ENCODE measurements around the gene MRPL49.

MRPL49 gene

DNA sequence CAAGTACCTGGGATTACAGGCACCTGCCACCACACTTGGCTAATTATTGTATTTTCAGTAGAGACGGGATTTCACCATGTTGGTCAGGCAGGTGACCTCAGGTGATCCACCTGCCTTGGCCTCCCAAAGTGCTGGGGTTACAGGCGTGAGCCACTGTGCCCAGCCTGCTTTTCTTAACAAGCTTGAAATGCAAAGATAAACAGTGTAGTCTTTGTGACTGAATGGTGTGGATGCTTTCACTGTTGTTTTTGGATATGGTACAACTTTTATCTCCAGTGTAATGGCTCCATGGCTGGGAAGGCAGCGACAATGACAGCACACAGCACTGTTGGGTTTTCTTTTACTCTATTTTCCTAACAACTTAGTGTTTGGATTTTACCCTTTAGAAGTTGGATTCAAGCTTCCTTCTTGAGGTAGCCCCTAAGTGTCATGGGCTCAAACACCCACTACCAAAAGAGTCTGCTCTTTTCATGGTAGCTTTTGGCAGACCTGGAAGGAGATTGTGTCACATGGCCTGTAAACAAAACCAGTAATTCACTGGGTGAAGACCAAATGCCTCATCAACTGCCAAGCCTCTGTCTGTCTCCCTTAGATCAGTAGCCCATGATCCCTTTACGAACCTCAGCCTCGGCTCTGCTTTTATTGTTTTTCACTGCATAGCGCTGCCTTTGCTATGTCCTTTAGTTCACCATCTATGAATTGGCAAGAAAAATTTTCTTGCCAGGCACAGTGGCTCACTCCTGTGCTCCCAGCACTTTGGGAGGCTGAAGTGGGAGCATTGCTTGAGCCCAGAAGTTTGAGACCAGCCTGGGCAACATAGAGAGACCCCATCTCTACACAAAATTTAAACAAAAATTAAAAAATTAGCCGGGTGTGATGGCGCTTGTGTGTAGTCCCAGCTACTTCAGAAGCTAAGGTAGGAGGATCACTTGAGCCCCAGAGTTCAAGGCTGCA lies 19.7 kb upstream of the MRPL49 start:
- H2BK12ac ChIP-seq (ENCODE audit: low read length): no peak overlapping the region
- no peaks in the 10 kb centered on the region for H3K9me3 ChIP-seq (replicated peaks in 1 of 2; ENCODE audit: control insufficient read depth in 2 of 2, insufficient read depth in 1 of 2, low read depth in 1 of 2, low read length in 2 of 2)
- no peak overlapping the region for H3K9ac ChIP-seq (ENCODE audit: low read depth, low read length, poor library complexity)
- H3K27me3 ChIP-seq (ENCODE audit: control insufficient read depth in 3 of 3, insufficient read depth in 3 of 3, low read depth in 1 of 3, low read length in 3 of 3): no peaks in the 10 kb centered on the region
- WGBS, 2 donors (ENCODE audit: extremely low coverage in 2 of 2, insufficient read length in 2 of 2, insufficient replicate concordance in 1 of 2): no CpG with 5 or more reads among the region's 8 CpGs
- H3K79me1 ChIP-seq (ENCODE audit: low read depth, low read length): peaks cover 1% of the 10 kb centered on the region
- no peak overlapping the region for H2AK5ac ChIP-seq (ENCODE audit: low read depth, low read length)
- no peak overlapping the region for H4K8ac ChIP-seq (ENCODE audit: low read depth, low read length)
- peaks cover 3 to 17% of the 10 kb centered on the region in 2 donors for H3K36me3 ChIP-seq (replicated peaks in 1 of 2; ENCODE audit: control insufficient read depth in 2 of 2, insufficient read depth in 2 of 2, low read length in 2 of 2)
- no peak overlapping the region for H3K4me2 ChIP-seq (ENCODE audit: insufficient read depth, low read length, poor library complexity, severe bottlenecking)
- H2BK5ac ChIP-seq (ENCODE audit: low read length): no peak overlapping the region
- H4K91ac ChIP-seq (ENCODE audit: low read depth, low read length, poor library complexity): no peak overlapping the region
- no peak overlapping the region for H3K23ac ChIP-seq (ENCODE audit: low read depth, low read length, poor library complexity)
- DNase-seq (ENCODE audit: low spot score): no peak
- H3K4me1 ChIP-seq (ENCODE audit: control insufficient read depth in 2 of 2, insufficient read depth in 1 of 2, low read depth in 1 of 2, low read length in 2 of 2): no peaks in the 10 kb centered on the region
- no peak overlapping the region for H3K4me3 ChIP-seq (ENCODE audit: low read length in 2 of 2)
- no peak overlapping the region for H3K18ac ChIP-seq (ENCODE audit: low read length)
- no peak overlapping the region for H3K27ac ChIP-seq (replicated peaks; ENCODE audit: low read length)
- no peak overlapping the region for H3K4ac ChIP-seq (ENCODE audit: low read length)
- H2BK15ac ChIP-seq (ENCODE audit: low read length): no peak overlapping the region
- H2BK120ac ChIP-seq (ENCODE audit: low read depth, low read length): no peak overlapping the region
- no peak overlapping the region for H2AFZ ChIP-seq (ENCODE audit: low read length)
- no peak overlapping the region for H3K14ac ChIP-seq (ENCODE audit: low read length)

DNA sequence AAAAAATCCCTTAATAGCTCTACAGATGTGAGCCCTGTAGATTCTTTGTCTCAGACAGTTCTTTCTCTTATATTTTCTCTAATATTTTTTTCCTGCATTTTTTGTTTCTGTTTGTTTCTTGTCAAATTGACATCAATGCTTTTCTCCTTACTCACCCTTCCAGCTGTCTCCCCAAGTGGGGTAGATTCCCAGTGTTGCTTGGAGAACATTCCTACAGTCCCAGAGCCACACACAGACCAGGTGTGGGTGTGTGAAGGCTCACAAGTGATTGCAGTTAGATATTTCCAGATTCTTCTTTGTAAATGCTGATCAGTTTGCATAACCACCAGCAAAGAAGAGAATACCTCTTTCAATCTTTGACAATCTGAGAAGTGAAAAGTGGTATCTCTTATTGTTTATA lies 18.6 kb upstream of the MRPL49 start:
- Histone ChIP-seq H3K4me3 (ENCODE audit: low read length in 2 of 2) (no peak overlapping the region), H2BK12ac (ENCODE audit: low read length) (no peak overlapping the region), H3K4me2 (ENCODE audit: insufficient read depth, low read length, poor library complexity, severe bottlenecking) (no peak overlapping the region), H4K8ac (ENCODE audit: low read depth, low read length) (no peak overlapping the region), H3K9ac (ENCODE audit: low read depth, low read length, poor library complexity) (no peak overlapping the region), H2BK120ac (ENCODE audit: low read depth, low read length) (no peak overlapping the region), H3K4me1 (ENCODE audit: control insufficient read depth in 2 of 2, insufficient read depth in 1 of 2, low read depth in 1 of 2, low read length in 2 of 2) (no peaks in the 10 kb centered on the region), H4K91ac (ENCODE audit: low read depth, low read length, poor library complexity) (no peak overlapping the region), H3K79me1 (ENCODE audit: low read depth, low read length) (peaks cover 1% of the 10 kb centered on the region), H3K14ac (ENCODE audit: low read length) (no peak overlapping the region), H3K36me3 (replicated peaks in 1 of 2; ENCODE audit: control insufficient read depth in 2 of 2, insufficient read depth in 2 of 2, low read length in 2 of 2) (peaks cover 2 to 18% of the 10 kb centered on the region in 2 donors), H3K4ac (ENCODE audit: low read length) (no peak overlapping the region), H3K27me3 (ENCODE audit: control insufficient read depth in 3 of 3, insufficient read depth in 3 of 3, low read depth in 1 of 3, low read length in 3 of 3) (no peaks in the 10 kb centered on the region), H3K27ac (replicated peaks; ENCODE audit: low read length) (no peak overlapping the region), H2AK5ac (ENCODE audit: low read depth, low read length) (no peak overlapping the region), H2AFZ (ENCODE audit: low read length) (no peak overlapping the region), H3K23ac (ENCODE audit: low read depth, low read length, poor library complexity) (no peak overlapping the region), H3K18ac (ENCODE audit: low read length) (no peak overlapping the region), H2BK5ac (ENCODE audit: low read length) (no peak overlapping the region), H3K9me3 (replicated peaks in 1 of 2; ENCODE audit: control insufficient read depth in 2 of 2, insufficient read depth in 1 of 2, low read depth in 1 of 2, low read length in 2 of 2) (no peaks in the 10 kb centered on the region), H2BK15ac (ENCODE audit: low read length) (no peak overlapping the region)
- DNase-seq (ENCODE audit: low spot score): no peak

- Histone ChIP-seq H3K18ac (ENCODE audit: low read length) (no peak overlapping the region), H3K4me3 (ENCODE audit: low read length in 2 of 2) (no peak overlapping the region), H2AK5ac (ENCODE audit: low read depth, low read length) (no peak overlapping the region), H3K9me3 (replicated peaks in 1 of 2; ENCODE audit: control insufficient read depth in 2 of 2, insufficient read depth in 1 of 2, low read depth in 1 of 2, low read length in 2 of 2) (no peaks in the 10 kb centered on the region), H3K14ac (ENCODE audit: low read length) (no peak overlapping the region), H4K8ac (ENCODE audit: low read depth, low read length) (no peak overlapping the region), H2BK15ac (ENCODE audit: low read length) (no peak overlapping the region), H3K36me3 (replicated peaks in 1 of 2; ENCODE audit: control insufficient read depth in 2 of 2, insufficient read depth in 2 of 2, low read length in 2 of 2) (peaks cover 6 to 24% of the 10 kb centered on the region in 2 donors), H3K4me2 (ENCODE audit: insufficient read depth, low read length, poor library complexity, severe bottlenecking) (no peak overlapping the region), H4K91ac (ENCODE audit: low read depth, low read length, poor library complexity) (no peak overlapping the region), H3K79me1 (ENCODE audit: low read depth, low read length) (peaks cover 1% of the 10 kb centered on the region), H2BK120ac (ENCODE audit: low read depth, low read length) (no peak overlapping the region), H3K27ac (replicated peaks; ENCODE audit: low read length) (no peak overlapping the region), H2BK12ac (ENCODE audit: low read length) (no peak overlapping the region), H2BK5ac (ENCODE audit: low read length) (no peak overlapping the region), H2AFZ (ENCODE audit: low read length) (no peak overlapping the region), H3K23ac (ENCODE audit: low read depth, low read length, poor library complexity) (no peak overlapping the region), H3K9ac (ENCODE audit: low read depth, low read length, poor library complexity) (no peak overlapping the region), H3K27me3 (ENCODE audit: control insufficient read depth in 3 of 3, insufficient read depth in 3 of 3, low read depth in 1 of 3, low read length in 3 of 3) (no peaks in the 10 kb centered on the region), H3K4me1 (ENCODE audit: control insufficient read depth in 2 of 2, insufficient read depth in 1 of 2, low read depth in 1 of 2, low read length in 2 of 2) (no peaks in the 10 kb centered on the region), H3K4ac (ENCODE audit: low read length) (no peak overlapping the region)
- no CpG with 5 or more reads among the region's 4 CpGs for WGBS, 2 donors (ENCODE audit: extremely low coverage in 2 of 2, insufficient read length in 2 of 2, insufficient replicate concordance in 1 of 2)
- no peak for DNase-seq (ENCODE audit: low spot score)
These were observed 17.5 kb upstream of the MRPL49 start for GRCh38 chr11:65104628-65105027.

DNA sequence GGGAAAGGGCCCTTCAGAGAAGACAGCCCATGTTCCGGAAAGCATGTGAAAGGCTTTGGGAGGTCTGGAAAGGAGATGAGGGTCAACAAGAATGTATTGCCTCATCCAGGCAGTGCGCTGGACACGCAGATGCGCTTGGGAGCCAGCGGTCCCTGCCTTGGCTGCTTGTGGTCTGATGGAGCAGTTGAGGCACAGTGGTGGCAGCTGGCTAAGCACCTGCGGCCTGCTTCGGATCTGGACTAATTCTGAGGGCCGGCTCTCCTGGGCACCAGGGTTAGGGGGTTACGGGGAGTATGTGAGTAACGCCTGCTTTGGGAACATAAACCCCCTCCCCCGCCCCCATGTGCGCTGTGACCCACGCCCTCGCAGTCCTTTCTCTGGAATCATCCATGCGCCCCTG lies 15.0 kb upstream of the MRPL49 start:
- no peak overlapping the region for H4K8ac ChIP-seq (ENCODE audit: low read depth, low read length)
- H3K79me1 ChIP-seq (ENCODE audit: low read depth, low read length): peaks cover 4% of the 10 kb centered on the region
- no peak overlapping the region for H3K23ac ChIP-seq (ENCODE audit: low read depth, low read length, poor library complexity)
- H2BK15ac ChIP-seq (ENCODE audit: low read length): no peak overlapping the region
- H3K4ac ChIP-seq (ENCODE audit: low read length): no peak overlapping the region
- peak overlapping the region; percentile 50 for H3K9ac ChIP-seq (ENCODE audit: low read depth, low read length, poor library complexity)
- H3K18ac ChIP-seq (ENCODE audit: low read length): no peak overlapping the region
- H3K9me3 ChIP-seq (replicated peaks in 1 of 2; ENCODE audit: control insufficient read depth in 2 of 2, insufficient read depth in 1 of 2, low read depth in 1 of 2, low read length in 2 of 2): no peaks in the 10 kb centered on the region
- no peak overlapping the region for H4K91ac ChIP-seq (ENCODE audit: low read depth, low read length, poor library complexity)
- H2BK5ac ChIP-seq (ENCODE audit: low read length): no peak overlapping the region
- no peaks in the 10 kb centered on the region for H3K27me3 ChIP-seq (ENCODE audit: control insufficient read depth in 3 of 3, insufficient read depth in 3 of 3, low read depth in 1 of 3, low read length in 3 of 3)
- DNase-seq (ENCODE audit: low spot score): no peak
- H3K4me2 ChIP-seq (ENCODE audit: insufficient read depth, low read length, poor library complexity, severe bottlenecking): no peak overlapping the region
- no CpG with 5 or more reads among the region's 15 CpGs for WGBS, 2 donors (ENCODE audit: extremely low coverage in 2 of 2, insufficient read length in 2 of 2, insufficient replicate concordance in 1 of 2)
- H2AK5ac ChIP-seq (ENCODE audit: low read depth, low read length): no peak overlapping the region
- no peak overlapping the region for H3K14ac ChIP-seq (ENCODE audit: low read length)
- no peak overlapping the region for H2AFZ ChIP-seq (ENCODE audit: low read length)
- no peak overlapping the region for H3K4me3 ChIP-seq (ENCODE audit: low read length in 2 of 2)
- H3K36me3 ChIP-seq (replicated peaks in 1 of 2; ENCODE audit: control insufficient read depth in 2 of 2, insufficient read depth in 2 of 2, low read length in 2 of 2): peaks cover 8 to 24% of the 10 kb centered on the region in 2 donors
- H2BK12ac ChIP-seq (ENCODE audit: low read length): no peak overlapping the region
- H3K4me1 ChIP-seq (ENCODE audit: control insufficient read depth in 2 of 2, insufficient read depth in 1 of 2, low read depth in 1 of 2, low read length in 2 of 2): peaks cover 5 to 11% of the 10 kb centered on the region in 2 donors
- H3K27ac ChIP-seq (replicated peaks; ENCODE audit: low read length): no peak overlapping the region
- H2BK120ac ChIP-seq (ENCODE audit: low read depth, low read length): no peak overlapping the region
